Measurements from ENCODE around the gene SECISBP2.

SECISBP2 gene

DNA sequence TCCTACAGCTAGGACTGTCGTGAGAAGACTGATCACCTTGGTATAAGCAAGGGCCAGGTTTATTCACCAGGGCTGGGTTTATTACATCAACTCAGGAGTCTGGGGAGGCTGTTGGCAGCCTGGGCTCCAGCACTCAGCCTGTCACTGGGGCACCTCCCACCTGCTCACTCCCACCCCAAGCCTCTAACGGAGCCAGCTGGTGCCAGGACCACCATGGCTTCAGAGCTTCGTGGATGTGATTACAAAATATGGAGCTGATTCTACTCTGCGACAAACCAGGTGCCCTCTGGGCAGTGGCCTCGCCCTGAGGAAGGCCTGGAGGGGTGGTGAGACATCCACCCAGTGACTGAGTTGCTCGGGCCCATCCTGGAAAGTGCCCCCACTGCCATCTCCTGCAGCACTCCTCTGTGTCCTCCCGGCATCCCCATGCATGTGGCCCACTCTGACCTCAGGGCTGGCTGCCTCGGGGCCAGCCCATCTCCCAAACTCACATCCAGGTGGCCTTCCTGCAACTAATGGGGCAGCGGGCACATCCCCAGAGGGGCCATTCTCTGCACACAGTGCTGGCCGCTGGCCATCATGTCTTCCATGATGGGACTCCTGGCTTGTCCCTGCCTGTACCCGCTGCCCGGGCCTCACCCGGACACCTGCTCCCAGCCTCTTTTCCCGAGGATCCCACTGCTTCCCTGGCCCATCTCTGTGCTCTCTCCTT lies 49.6 kb downstream of the SECISBP2 start:
- DNase-seq: no peak

GRCh38 chr9:89368550-89368949 lies 50.2 kb downstream of the SECISBP2 start:
- DNase-seq: no peak

DNA sequence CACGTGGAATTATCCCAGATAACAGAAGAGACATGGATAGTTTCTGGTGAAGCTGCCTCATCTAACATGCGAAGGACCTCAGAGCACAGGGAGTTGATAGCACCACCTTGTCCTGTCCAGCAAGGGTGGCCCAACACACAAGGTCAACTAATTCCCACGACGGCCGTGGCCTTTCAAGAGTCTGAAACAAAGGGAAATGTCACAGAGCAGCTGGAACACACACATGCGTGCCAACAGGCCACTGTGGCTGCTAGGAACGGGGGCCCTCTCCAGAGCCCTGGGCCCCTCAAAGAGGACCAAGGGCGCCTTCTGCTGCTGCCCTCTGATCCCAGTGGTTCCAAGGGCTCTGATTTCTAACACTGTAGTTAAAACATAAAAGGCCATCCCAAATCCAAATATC lies 50.7 kb downstream of the SECISBP2 start:
- DNase-seq: no peak

DNA sequence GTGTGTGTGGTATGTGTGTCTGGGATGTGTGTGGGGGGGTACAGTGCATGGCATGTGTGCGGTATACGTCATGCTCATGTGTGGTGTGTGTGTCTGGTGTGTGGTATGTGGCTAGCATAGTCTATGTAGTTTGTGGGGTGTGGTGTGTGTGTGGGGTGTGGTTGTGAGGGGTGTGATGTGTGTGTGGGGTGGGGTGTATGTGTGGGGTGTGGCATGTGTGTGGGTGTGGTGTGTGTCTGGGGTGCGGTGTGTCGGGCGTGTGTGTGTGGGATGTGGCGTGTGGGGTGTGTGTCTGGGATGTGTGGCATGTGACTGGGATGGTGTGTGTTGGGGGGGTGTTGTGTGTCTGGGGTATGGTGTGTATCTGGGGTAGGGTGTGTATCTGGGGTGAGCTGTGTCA lies 52.3 kb downstream of the SECISBP2 start:
- DNase-seq: peak; percentile 14

GRCh38 chr9:89371791-89372190 lies 53.5 kb downstream of the SECISBP2 start:
- DNase-seq: peak; percentile 37

GRCh38 chr9:89372230-89372816 lies 54.0 kb downstream of the SECISBP2 start:
- DNase-seq: peak; percentile 74

- no peak for DNase-seq
These were observed 54.7 kb downstream of the SECISBP2 start for GRCh38 chr9:89372979-89373378.

DNA sequence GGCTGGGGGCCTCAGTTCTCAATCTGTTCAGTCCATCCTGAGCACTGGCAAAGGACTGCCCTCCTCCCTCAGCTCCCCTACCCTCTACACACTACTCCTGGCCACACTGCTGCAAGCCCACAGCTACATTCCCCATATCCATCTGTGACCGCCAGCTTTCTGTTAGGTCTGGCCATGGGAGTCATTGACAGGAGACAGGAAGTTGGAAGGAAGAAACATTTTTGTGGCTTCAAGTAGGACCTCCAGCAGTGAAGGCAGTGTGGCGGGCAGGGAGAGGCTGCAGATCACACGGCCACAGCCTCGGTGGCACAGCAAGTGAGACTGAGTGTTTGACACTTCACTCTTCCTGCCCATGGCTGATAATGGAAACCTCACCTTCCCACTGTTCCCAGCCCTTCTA lies 55.9 kb downstream of the SECISBP2 start:
- no peak for DNase-seq

DNA sequence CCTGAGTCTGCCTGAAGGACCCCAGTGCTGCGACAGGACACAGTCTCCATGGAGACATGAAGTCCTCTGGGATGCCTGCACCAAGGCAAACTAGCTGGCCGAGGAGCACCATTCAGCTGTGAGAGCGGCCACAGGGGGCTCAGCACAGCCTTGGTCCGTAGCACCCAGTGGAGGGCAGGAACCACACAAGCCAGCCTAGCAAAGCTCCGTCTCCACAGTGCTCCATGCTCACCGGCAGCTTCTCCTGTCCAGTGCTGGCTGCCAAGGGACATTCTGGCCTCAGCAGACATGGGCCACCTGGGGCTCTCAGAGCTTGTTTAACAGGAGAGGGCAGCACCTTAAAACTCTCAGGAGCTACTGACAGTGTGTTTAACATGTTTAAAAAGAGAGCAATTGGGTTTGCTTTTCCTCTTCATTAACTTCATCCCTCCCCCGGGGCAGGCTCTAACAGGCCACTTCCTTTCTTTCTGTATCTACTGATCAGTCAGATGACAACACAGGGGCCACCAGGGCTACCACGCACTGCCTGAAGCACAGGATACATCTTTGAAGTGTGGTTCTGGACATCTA lies 57.0 kb downstream of the SECISBP2 start:
- peak; percentile 12 for DNase-seq

GRCh38 chr9:89376286-89376685 lies 58.0 kb downstream of the SECISBP2 start:
- no peak for DNase-seq

DNA sequence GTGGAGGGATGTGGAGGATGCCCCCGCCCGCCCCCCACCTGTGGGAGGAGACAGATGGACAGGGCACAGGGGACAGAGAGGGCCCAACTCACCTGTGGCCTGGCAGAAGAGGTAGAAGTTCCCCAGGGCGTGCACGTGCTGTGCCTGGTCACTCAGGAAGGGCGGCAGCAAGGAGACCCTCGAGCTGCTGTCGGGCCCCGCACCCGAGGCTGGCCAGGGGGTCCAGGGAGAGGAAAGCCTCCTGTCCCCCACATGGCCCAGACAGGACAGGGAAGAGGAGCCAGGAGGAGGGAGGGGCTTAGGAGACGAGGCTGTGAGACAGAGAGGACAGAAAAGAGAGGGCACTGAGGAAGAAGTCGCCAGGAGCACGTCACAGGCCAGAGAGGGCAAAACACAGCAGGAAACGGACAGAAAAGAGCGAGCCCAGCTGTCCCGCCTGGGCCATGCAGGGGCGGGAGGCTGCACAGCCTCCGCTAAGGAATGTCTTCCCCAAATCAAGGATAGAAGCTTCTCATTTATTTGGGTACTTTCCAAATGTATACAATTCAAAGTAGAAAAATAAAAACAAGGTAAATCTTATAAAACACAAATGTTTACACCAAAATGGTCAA lies 58.5 kb downstream of the SECISBP2 start:
- DNase-seq: no peak

GRCh38 chr9:89377411-89377810 lies 59.1 kb downstream of the SECISBP2 start:
- DNase-seq: no peak

- DNase-seq: no peak
These were observed 60.2 kb downstream of the SECISBP2 start for GRCh38 chr9:89378541-89378940.

DNA sequence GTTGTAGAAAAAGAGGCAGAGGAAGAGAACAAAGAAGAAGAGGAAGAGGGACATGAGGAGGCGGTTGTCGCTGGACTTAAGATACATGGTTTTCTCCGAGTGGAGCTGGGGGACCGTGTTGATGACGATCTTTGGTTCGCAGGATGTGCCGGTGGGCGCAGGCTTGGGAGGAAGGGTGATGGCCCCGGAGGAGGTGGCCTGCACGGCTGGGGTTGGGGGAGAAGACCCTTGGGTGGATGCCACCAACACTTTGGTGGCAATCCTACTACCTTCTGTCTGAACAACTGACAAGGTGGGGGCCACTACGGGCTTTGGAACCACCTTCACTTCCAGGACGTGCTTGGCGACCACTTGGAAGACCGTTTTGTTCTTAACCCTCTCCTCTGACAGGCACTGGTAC lies 60.7 kb downstream of the SECISBP2 start:
- no peak for DNase-seq

GRCh38 chr9:89379508-89380115 lies 61.3 kb downstream of the SECISBP2 start:
- no peak for DNase-seq

DNA sequence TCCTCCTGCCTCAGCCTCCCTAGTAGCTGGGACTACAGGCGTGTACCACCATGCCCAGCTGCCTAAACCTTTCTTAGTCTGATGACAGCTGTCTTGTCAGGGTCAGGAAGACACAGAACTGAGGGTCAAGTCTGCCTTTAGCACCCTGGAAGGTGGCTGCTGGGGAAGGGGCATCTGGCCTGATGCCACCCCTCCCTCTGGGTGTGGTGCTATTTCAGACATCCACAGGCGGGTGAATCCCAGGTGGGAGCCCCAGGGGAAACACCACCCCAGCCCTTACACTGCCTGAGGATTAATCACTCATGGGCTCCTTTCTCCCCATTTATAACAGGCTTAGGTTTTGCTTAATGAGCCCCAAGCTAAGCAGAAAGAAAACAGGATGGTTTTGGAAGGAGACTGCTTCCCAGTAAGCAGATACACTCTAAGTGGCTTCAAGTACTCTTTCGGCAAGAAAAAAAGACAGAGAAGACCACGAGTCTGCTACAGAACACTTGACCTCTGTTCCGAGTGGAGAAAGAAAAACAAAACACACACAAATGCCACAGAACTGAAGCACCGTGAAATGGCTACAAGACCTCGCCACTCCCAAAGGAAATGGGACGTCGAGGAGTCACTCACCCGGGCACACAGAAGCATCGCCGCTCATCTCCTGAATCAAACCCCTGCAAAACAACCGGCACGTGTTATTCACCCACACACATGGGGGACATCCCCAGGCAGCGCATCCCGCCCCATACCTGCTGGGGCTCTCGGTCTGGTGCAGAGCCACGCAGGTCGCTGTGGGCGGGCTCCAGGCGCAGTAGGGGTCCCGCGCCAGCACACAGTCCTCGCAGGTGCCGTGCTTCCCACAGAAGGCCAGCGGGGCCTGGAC lies 62.4 kb downstream of the SECISBP2 start:
- no peak for DNase-seq

DNA sequence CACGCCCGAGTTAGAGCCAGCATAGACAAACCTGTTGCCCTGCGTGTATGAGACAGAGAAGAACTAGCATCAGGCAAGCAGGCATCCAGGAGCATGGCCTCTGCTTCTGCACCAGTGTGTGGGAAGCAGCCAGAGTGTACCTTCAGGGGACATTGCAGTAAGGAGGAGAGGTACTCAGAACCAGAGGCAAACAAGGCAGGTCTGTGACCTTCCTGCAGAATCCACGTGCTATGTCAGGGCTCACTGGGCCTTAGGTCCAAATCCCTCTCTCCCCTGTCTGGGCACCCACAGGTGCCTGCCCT lies 63.0 kb downstream of the SECISBP2 start:
- DNase-seq: no peak

DNA sequence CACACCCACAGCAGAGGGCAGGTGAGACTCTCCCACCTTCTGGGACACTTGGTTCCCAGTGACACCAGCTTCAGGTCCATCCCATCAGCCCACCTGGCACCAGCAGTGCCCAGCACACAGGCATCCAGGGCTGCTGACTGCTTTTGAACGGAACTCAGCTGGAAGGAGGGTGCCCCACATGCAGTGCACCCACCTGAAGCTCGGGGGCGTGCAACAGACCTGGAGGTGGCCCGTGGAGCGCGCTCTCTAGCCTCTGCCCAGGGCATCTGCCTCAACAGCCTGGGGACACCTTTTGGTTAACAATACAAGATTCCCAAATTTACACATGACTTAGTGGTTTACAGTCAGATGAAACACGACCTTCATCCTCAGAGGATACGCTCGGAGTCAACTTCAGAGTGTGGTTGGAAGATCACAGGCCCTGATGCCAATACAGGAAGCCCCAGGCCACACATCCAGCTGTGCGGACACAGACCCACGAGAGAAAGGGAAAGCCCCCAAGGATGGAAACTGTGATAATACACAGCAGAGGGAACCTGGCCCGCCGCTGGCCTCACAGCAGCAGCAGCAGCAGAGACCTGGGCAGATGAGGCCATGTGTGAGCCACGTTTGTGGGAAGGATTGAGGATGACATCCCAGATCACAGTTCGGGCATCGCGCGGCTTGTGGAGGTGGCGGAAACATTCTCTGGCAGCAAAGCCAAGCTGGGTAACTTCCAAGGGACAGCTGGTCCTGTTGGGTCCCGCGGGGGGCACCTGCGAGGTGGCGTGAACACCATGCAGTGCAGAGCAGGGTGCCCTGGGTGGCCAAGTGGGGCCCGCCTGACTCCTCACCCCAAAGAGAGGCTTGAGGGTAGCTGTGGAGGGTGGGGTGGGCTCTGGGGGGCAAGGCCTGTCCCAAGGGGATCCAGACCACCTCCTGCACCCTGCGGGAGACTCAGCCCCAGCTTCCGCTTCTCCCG lies 64.0 kb downstream of the SECISBP2 start:
- DNase-seq: no peak

- DNase-seq: no peak
These were observed 64.9 kb downstream of the SECISBP2 start for GRCh38 chr9:89383030-89383720.

GRCh38 chr9:89383721-89384300 lies 65.5 kb downstream of the SECISBP2 start:
- DNase-seq: no peak

DNA sequence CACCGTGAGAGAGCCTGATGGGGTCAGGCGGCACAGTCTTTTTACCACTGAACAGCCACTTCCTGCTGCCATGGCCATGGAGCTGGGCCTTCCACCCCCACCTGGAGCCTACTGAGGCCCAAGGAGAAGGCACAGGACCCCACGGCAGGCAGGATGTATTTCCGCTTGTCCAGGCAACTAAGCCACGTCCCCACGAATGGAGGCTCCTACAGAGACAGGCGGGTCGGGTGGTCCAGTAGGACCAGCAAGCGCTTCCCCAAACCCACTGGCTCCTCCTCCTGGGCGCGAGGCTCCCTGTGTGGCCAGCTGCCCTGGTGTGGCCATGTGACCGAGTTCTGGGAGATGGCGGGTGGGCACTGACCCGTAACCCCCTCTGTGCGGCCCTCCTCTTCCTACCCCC lies 66.5 kb downstream of the SECISBP2 start:
- DNase-seq: no peak

Data from CD4-positive, alpha-beta T cell treated with Interleukin-4 for 4 hours (primary cell).